ENCODE measurements around the gene ACIN1. TPM values are rescaled to one million over a fixed set of nuclear protein-coding genes. Genes with fewer than 3 reads are reported as not detected.

The ACIN1 gene
- total RNA-seq, 1 donor from 2014 or later = 161 TPM

DNA sequence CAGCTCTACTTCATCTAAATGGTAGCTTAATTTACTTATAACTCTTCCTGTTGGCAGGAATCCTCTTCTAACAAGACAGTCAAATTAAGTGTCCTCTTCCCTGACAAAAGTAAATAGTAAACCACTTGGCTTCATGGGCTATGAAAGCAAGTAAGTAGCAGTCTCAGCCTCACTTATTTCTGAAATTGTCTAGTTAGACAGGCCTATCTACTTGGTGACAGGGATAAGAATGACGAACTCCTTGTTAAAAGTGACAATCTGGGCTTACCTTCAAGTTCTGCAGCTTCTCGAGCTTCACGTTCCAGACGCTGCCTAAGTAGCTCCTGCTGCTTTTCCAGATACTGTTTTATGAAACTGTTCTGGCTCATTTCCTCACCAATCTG lies 4.7 kb downstream of the ACIN1 start:
- ATAC-seq (no peak), DNase-seq (no peak)
- no peaks in the 10 kb centered on the region for H3K27me3 ChIP-seq
- intact Hi-C loops (cut with DNase I) = no loop called here
- H3K4me1 ChIP-seq = peaks cover 13% of the 10 kb centered on the region
- H3K27ac ChIP-seq = no peak overlapping the region
- no peak for TF ChIP-seq CTCF (IDR thresholded peaks at IDR 0.05)
- H3K9me3 ChIP-seq = no peaks in the 10 kb centered on the region
- H3K36me3 ChIP-seq = peaks cover 80% of the 10 kb centered on the region
- no peak overlapping the region for H3K4me3 ChIP-seq

GRCh38 chr14:23089498-23090253 lies 5.3 kb downstream of the ACIN1 start:
- no peak for DNase-seq
- H3K27me3 ChIP-seq = no peaks in the 10 kb centered on the region
- TF ChIP-seq CTCF (IDR thresholded peaks at IDR 0.05) = no peak
- H3K4me3 ChIP-seq = no peak overlapping the region
- H3K27ac ChIP-seq = no peak overlapping the region
- no peaks in the 10 kb centered on the region for H3K9me3 ChIP-seq
- H3K4me1 ChIP-seq = peaks cover 13% of the 10 kb centered on the region
- ATAC-seq = no peak
- intact Hi-C loops (cut with DNase I) = no loop called here
- H3K36me3 ChIP-seq = peaks cover 86% of the 10 kb centered on the region

- no peak overlapping the region for H3K4me3 ChIP-seq
- DNase-seq (no peak), ATAC-seq (no peak)
- TF ChIP-seq CTCF (IDR thresholded peaks at IDR 0.05) = no peak
- H3K27ac ChIP-seq = no peak overlapping the region
- no peaks in the 10 kb centered on the region for H3K27me3 ChIP-seq
- H3K36me3 ChIP-seq = peaks cover 99% of the 10 kb centered on the region
- H3K9me3 ChIP-seq = no peaks in the 10 kb centered on the region
- intact Hi-C loops (cut with DNase I) = no loop called here
- no peaks in the 10 kb centered on the region for H3K4me1 ChIP-seq
These were observed 8.4 kb downstream of the ACIN1 start for GRCh38 chr14:23086565-23086964.

- intact Hi-C loops (cut with DNase I) = no loop called here
- Histone ChIP-seq H3K4me3 (no peak overlapping the region), H3K9me3 (no peaks in the 10 kb centered on the region), H3K4me1 (no peaks in the 10 kb centered on the region), H3K36me3 (peaks cover 99% of the 10 kb centered on the region), H3K27me3 (no peaks in the 10 kb centered on the region), H3K27ac (no peak overlapping the region)
- TF ChIP-seq CTCF (IDR thresholded peaks at IDR 0.05) = no peak
- ATAC-seq = no peak
- DNase-seq = no peak
These were observed 9.5 kb downstream of the ACIN1 start for GRCh38 chr14:23085458-23085857.

DNA sequence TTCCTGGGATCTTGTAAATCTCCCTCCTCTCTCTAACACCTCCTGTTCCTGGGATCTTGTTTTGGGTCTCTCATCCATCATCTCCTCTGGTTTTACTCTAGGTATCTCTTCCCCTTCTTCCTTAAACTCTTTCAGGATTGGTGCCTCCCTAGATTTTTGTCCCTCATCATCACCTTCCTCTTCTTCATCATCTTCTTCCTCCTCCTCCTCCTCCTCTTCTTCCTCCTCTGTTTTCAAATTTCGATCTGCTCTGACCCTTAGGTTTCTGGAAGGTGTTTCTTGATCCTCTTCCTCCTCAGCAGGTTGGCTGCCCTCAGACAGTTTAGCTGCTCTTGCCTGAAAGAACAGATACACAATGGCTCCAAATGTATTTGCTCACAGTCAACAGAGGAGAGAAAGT lies 14.5 kb downstream of the ACIN1 start:
- peaks cover 20% of the 10 kb centered on the region for H3K4me1 ChIP-seq
- intact Hi-C loops (cut with DNase I) = no loop called here
- H3K36me3 ChIP-seq = peaks cover 99% of the 10 kb centered on the region
- no peak overlapping the region for H3K4me3 ChIP-seq
- H3K27me3 ChIP-seq = no peaks in the 10 kb centered on the region
- no peak for TF ChIP-seq CTCF (IDR thresholded peaks at IDR 0.05)
- H3K27ac ChIP-seq = no peak overlapping the region
- no peaks in the 10 kb centered on the region for H3K9me3 ChIP-seq
- DNase-seq = no peak
- ATAC-seq = no peak

DNA sequence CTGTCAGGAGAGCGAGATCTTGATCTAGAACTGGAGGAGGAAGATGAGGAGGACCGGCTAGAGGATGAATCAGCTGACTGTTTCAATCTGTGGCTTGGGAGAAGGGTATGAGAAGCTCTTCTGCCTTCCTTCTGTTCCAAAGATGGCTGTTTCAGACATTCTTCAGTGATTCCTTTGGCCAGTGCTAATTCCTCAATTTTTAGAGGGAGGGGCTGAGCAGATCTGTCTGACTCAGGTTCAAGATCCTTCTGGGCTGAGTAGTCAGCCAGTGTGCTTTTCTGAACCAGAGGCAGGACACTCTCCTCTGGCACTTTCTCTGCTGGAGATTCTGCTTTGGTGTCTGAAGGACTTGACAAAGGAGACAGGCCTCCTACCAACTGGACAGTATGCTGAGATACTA lies 15.2 kb downstream of the ACIN1 start:
- no peak for TF ChIP-seq CTCF (IDR thresholded peaks at IDR 0.05)
- H3K36me3 ChIP-seq = peaks cover 99% of the 10 kb centered on the region
- no peaks in the 10 kb centered on the region for H3K9me3 ChIP-seq
- intact Hi-C loops (cut with DNase I) = no loop called here
- no peaks in the 10 kb centered on the region for H3K27me3 ChIP-seq
- no peak overlapping the region for H3K4me3 ChIP-seq
- ATAC-seq = no peak
- peaks cover 20% of the 10 kb centered on the region for H3K4me1 ChIP-seq
- H3K27ac ChIP-seq = no peak overlapping the region
- DNase-seq = no peak
